GM12878 (cell line): ENCODE measurements around the gene ZNF672. TPM values are rescaled to one million over a fixed set of nuclear protein-coding genes. Genes with fewer than 3 reads are reported as not detected.
A peak's percentile ranks its signal among the peaks of the same experiment; 100 is the strongest.

Source experiments
- CREM ChIP-seq: IDR thresholded peaks from 2 replicates; pipeline ENCODE4 v1.6.1; 2014; ENCODE audit warnings: antibody characterized with exemption, low read depth
- NBN ChIP-seq: fragments of 450-650 bp; IDR thresholded peaks from 2 replicates; pipeline ENCODE4 v1.6.1; 2016
- PBX3 ChIP-seq: IDR thresholded peaks from 2 replicates; pipeline ENCODE4 v1.6.1; 2011; ENCODE audit warnings: mild to moderate bottlenecking, low read depth, low read length, moderate library complexity; ENCODE audit not compliant: insufficient replicate concordance
- POLR2AphosphoS5 ChIP-seq: IDR thresholded peaks from 2 replicates; pipeline ENCODE4 v1.6.1; 2011; ENCODE audit warnings: mild to moderate bottlenecking, low read length, inconsistent platforms
- RELB ChIP-seq: fragments of 450-650 bp; IDR thresholded peaks from 2 replicates; pipeline ENCODE4 v1.6.1; 2017; ENCODE audit warnings: low read depth, mild to moderate bottlenecking, moderate library complexity
- RUNX3 ChIP-seq: IDR thresholded peaks from 2 replicates; pipeline ENCODE4 v1.6.1; 2012; ENCODE audit warnings: low read length, inconsistent platforms
- SPI1 ChIP-seq: IDR thresholded peaks from 2 replicates; pipeline ENCODE4 v1.6.1; 2011; ENCODE audit warnings: low read depth, mild to moderate bottlenecking, low read length, moderate library complexity, borderline replicate concordance; ENCODE audit not compliant: insufficient read depth
- polyA plus RNA-seq, 11 experiments: library from polyadenylated mRNA; depleted of rRNA in 4 of 11; unstranded in 6 of 11; stranded (reverse) in 5 of 11; fragments of >200 nt; fragmentation: Nextera tagmentation in 4 of 11; fragmentation: Illumina TruSeq in 1 of 11; extraction: Ambion mirVana in 4 of 11; extraction: Trizol in 1 of 11; gene quantifications; 1 replicate in 1 of 11; 2 replicates in 10 of 11; pipeline versions ENCODE4 v1.2.1 to v1.2.3, GENCODE V29; 2011 to 2016; ENCODE audit warnings: inconsistent platforms in 2 of 11, missing spikeins in 2 of 11, low read depth in 1 of 11
- total RNA-seq, 4 experiments: library from RNA; depleted of rRNA in 3 of 4; stranded (reverse); fragments of >200 nt in 3 of 4; fragmentation: Illumina TruSeq in 1 of 4; extraction: Trizol in 1 of 4; gene quantifications; 2 replicates each; pipeline versions ENCODE4 v1.2.1 to v1.2.3, GENCODE V29; 2013 to 2021

ZNF672 gene
- total and polyA plus RNA-seq, 10 of the 15 experiments (the other 5 are each of a cell fraction or from before 2014, with no cell fraction given) = 2.9 to 51.3 (median 39.8) TPM

GRCh38 chr1:248858891-248859889 is 21.2 kb downstream of the ZNF672 start, which contains the start of gene ZNF692 (continued):
- TF ChIP-seq NBN = peak; percentile 11; the same call in 1 of the 2 replicates
- TF ChIP-seq PBX3 = no peak
- 0 out of 2 replicates have a peak, but pooled peaks have one; percentile 19 for TF ChIP-seq SPI1
- 0 out of 2 replicates have a peak, but pooled peaks have one; percentile 36 for TF ChIP-seq CREM
- TF ChIP-seq RUNX3 = peak; percentile 93
- TF ChIP-seq RELB = peak; percentile 84
- TF ChIP-seq POLR2AphosphoS5 = peak; percentile 85
